Prostate gland (tissue), 2 donors: ENCODE results near the gene DAP.

Experiments
- CTCF ChIP-seq, 4 experiments: fragments of 200-600 bp in 2 of 4; fragments of 450-650 bp in 2 of 4; sonication (generic) in 2 of 4; IDR thresholded peaks; 1 replicate in 3 of 4; 2 replicates in 1 of 4; pipeline ENCODE4 v1.5.1; 2016 to 2019; ENCODE audit warnings: antibody characterized with exemption in 4 of 4, mild to moderate bottlenecking in 2 of 4, moderate library complexity in 2 of 4
- POLR2A ChIP-seq: fragments of 450-650 bp; IDR thresholded peaks from one replicate; pipeline ENCODE4 v1.6.1; 2016; ENCODE audit warnings: antibody characterized with exemption, mild to moderate bottlenecking
- POLR2AphosphoS5 ChIP-seq: sonication (generic); formaldehyde crosslinking; IDR thresholded peaks from one replicate; pipeline ENCODE4 v1.6.1; 2017; ENCODE audit warnings: antibody characterized with exemption

- TF ChIP-seq CTCF (IDR thresholded peaks at IDR 0.05): no peak
- no peak for TF ChIP-seq POLR2AphosphoS5
- TF ChIP-seq POLR2A: no peak
Observed at GRCh38 chr5:10709409-10709808, 51.6 kb downstream of the DAP start.
